GM19372 (cell line): ENCODE measurements around the gene OGDH.
A peak's percentile ranks its signal among the peaks of the same experiment; 100 is the strongest.
"Not testable (repeated sequence)": the region's sequence is repeated elsewhere in the genome, so short reads cannot be mapped to it uniquely, and the experiment has no call there.

Experiments
- ATAC-seq: cut with Tn5 transposase; IDR thresholded peaks from one replicate; pipeline ENCODE4 v1.9.1; 2021; ENCODE audit warnings: mild to moderate bottlenecking, low read depth, moderate library complexity; ENCODE audit not compliant: unreplicated experiment

Gene OGDH

DNA sequence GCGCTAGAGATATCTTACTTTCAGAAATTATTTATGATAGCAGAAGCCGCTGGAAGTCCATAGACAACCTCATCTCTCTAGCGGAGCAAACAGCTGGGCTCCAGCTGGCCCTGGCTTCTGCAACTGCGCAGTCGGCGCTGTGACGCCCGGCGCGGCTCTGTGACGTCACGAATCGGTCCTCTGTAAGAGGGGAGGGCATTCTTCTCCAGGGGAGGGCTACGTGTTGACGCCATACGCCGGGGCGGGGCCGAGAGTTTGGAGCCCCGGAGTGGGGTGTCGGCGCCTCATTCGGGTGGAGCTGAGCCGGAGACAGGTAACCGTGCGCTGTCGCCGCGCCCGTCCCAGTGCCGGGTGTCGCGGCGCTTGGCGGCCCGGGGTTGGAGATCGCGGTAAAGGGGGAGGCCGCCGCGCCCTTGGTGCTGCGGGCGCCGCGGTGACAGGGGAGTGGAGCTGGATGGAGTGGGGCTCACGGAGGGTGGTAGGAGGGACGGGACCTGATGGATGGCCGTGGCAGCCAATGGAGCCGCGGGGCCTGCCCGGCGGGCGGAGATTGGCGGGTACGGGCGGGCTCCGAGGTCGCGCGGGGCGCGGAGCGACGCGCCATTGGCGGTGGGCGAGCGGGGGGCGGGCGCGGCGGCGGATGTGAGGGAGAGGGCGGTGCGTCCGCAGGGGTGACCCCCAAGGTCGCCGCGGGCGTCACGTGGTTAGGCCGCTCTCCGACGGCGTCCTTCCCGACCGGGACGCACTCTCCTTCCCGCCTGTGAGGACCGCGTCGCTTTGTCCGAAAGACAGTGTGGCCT lies at the start of gene OGDH:
Gene OGDH, plus strand, starts transcription at position 287 of the 800 bp plus-strand sequence. CDS start 17,717 bp downstream, outside the sequence.
- ATAC-seq: peak; percentile 90

DNA sequence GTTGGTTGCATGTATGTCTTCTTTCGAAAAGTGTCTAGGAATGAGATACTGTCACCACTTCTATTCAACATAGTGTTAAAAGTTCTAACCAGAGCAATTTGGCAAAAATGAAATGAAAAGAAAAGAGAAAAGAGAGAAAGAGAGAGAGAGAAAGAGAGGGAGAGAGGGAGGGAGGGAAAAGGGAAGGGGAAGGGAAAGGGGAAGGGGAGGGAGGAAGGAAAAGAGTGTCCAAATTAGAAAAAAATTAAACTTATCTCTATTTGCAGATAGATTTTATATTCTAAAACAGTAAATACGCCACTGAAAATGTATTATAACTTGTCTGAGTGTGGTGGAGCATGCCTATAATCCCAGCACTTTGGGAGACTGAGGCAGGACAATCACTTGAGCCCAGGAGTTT lies 48.9 kb upstream of the OGDH start:
- ATAC-seq: no peak

DNA sequence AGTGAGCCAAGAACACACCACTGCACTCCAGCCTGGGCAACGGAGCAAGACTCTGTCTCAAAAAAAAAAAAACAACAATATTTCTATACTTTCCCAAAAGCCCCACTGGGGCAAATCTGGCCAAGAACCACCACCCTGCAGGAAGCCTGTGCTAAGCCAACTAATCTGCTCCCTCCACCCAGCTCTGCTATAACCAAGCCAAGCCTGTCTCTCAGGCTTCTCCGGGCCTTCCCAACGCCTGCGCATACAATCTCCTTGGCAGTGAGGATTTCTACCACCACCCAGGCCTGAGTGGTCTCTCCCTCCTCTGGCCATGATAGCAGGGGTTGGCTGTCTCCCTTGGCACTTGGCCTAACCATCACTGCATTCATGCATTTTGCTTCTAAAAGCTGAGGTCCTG lies 46.9 kb upstream of the OGDH start:
- no peak for ATAC-seq

DNA sequence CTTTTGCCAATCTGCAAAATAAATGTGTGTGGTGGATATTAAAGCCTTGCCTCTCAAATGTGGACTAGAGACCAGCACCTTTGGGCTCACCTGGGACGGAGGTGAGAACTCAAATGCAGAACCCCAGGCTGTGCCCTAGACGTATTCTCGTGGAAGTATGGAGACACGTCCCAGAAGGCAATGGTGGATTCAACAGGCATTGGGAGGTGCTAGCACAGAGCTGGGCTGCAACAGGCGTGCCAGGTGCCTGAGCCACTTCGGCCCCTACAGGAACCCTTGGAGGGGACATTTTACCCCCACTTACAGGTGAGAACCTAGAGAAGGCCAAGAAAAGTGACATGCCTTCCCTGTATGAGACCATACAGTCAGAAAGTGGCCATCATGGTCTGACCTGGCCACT lies 44.9 kb upstream of the OGDH start:
- no peak for ATAC-seq

DNA sequence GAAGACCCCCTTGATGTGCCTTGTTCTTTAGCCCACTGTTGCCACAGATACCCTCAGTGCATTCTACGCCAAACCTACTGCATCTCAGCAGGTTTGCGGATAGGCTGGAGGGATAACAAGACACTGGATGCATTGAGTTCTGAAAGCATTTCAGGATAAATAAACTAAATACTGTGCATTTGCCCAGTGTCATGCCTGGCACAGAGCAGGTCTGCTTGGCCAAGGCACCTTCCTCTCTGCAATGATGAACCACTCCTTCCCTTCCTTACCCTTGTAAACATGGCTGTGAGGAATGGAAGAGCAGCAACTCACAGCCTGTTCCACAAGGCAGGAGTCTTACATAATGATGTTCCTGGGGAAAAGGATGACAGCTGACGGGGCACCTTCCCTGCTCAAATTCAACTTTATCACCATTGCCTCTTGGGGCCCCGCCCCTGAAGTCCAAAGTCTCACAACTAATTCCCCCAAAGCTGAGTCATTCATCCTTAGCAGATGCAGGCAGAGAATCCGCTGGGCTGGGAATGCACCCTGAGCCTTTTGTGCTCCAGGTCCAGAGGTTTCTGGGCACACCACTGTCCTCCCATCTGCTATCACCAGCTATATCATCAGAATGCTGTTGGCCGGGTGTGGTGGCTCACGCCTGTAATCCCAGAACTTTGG lies 44.3 kb upstream of the OGDH start:
- ATAC-seq: no peak

DNA sequence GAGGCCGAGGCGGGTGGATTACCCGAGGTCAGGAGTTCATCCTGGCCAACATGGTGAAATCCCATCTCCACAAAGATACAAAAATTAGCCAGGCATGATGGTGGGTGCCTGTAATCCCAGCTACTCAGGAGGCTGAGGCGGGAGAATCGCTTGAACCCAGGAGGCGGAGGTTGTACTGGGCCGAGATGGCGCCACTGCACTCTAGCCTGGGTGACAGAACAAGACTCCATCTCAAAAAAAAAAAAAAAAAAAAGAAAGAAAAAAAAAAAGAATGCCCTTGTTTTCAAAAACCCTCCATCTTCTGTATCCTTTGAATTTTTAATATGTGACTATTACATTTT lies 43.8 kb upstream of the OGDH start:
- ATAC-seq: not testable (repeated sequence)

DNA sequence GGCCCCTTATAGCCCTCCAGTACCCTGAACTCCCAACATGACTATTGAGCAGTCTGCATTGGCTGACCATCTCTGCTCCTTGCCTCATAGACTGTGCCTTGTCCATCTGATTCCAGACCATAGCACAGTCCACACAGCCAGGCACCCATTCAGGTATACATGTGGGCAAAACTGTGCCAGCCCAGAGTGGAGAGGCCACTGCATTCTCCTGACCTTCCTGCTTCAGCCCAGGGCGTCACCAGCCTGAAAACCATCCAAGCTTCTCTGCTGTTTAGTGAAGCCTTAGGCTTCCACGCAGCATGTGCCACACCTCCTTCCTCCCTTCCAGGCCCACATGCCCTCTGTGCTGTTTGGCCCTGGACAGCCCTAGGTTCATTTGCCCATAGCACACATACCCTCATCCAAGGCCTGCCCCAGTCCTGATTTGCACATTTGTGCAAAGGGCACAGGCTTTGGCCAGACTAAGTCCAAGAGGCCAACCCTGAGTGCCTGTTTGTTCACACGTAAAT lies 43.2 kb upstream of the OGDH start:
- ATAC-seq: no peak

DNA sequence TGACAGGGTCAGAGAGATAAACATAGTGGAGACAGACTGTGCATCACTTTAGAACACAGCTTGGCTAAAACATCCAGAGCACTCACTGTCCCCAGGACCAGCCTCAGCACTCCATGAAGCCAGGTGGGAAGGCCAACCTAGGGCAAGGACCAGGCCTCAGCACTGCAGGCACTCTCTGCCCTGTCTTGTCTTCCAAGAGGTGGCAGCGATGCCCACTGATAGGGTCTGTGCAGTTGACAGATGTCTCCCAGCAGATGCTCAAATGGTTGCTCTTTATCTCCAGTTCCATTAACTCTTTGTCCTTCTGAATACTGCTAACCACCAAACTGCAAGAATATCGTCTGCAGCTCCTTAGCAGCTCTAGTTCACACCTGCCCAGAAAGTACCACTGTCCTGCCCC lies 41.8 kb upstream of the OGDH start:
- no peak for ATAC-seq

DNA sequence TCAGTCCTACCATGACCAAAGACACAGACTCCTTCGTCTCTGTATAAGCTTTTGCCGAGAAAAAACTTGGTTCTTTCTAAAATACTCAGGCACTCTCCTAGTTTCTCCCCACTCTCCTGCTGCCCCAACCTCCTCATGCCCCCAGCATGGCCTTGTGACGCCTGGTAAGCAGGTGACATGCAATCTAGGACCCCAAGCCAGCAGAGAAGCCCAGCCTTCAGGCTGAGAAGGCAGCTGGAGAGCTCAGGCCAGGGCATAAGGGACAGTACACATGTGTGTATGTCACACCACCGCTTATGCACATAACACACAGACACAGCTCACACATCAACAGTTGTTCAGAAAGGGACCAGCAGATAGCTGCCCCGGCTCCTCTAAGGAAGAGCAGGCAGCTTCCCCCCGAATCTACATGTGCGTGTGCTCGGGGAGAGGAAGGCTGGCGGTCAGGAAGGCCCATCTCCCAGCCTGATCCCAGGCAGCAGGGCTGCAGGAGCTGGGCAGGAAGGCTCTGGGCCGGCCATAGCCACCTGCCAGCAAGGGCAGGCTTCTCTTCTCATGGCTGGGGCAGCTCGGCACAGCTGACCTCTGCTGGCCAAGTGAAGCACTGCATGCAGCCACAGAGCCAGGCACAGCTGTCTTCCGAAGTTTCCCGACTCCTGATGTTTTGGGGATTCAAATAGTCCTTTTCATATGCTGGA lies 41.2 kb upstream of the OGDH start:
- ATAC-seq: peak; percentile 65

DNA sequence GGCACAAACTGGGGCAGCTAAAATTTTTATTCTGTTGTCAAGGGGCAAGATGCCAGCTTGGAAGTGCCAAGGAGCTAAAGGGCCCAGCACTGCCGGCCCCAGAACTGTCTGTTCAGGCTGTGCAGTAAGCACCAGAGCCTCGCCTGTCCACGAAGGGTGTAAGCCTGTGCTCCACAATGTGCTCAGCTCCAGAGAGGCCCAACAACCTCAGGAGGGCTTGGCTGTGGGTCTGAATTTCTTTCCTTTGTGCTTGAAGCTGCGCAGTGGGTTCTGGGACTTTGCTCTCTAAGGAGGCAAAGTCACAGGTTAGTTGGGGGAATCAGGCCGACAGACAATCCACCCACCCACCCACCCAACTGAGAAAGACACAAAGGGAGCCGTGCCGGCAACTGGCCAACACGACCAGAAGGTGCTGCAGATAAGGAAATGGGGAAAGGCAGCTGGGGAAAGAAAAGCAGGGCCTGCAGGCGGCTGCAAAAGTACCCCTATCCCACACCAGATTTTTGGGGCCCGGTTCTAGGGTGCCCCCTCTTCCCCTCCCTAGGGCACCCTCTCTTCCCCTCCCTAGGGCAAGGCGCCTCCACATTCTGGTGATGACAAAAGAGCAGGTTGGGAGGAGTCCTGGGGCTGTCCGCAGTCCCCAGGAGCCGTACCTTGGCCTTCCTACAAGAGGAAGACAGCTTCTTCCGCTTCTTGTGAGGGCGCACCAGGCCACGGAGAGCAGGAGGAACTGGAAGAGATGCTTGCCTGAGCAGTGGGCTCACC lies 40.5 kb upstream of the OGDH start:
- peak; percentile 34 for ATAC-seq

DNA sequence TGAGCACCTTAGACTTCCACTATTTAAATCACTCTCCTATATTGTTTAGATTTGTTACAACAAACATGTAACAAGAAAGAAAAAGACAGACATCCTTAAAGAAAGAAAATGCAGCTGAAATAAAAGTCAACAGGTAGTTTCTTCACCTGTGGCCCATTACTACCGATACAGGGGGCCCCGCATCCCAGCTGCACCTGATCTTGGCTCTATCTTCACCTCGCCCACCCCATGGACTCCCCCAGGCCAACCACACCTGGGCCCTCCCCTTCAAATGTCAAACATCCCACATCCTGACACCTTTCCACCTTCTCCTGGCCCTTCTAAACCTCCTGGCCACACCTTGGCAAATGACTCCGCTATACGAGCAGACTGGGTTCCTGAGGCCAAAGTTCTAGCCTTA lies 39.7 kb upstream of the OGDH start:
- ATAC-seq: no peak

DNA sequence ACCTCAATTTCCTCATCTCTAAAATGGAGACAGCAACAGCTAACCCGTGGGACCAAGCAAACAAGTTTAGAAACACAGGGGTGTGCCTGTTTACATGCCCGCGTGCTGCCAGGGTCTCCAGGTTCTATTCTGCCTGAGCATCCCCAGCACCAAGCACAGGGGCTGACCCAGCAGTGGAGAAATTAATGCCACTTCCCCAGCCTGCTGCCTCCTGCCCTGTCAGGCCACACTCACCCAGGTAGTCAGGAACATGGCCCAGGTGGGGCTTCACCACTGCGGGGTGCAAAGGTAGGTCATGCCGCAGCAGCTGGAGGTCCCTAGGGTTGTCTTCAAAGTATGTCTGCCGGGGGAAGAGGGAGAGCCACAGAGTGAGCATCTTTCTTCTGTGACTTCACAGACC lies 38.5 kb upstream of the OGDH start:
- ATAC-seq: no peak

DNA sequence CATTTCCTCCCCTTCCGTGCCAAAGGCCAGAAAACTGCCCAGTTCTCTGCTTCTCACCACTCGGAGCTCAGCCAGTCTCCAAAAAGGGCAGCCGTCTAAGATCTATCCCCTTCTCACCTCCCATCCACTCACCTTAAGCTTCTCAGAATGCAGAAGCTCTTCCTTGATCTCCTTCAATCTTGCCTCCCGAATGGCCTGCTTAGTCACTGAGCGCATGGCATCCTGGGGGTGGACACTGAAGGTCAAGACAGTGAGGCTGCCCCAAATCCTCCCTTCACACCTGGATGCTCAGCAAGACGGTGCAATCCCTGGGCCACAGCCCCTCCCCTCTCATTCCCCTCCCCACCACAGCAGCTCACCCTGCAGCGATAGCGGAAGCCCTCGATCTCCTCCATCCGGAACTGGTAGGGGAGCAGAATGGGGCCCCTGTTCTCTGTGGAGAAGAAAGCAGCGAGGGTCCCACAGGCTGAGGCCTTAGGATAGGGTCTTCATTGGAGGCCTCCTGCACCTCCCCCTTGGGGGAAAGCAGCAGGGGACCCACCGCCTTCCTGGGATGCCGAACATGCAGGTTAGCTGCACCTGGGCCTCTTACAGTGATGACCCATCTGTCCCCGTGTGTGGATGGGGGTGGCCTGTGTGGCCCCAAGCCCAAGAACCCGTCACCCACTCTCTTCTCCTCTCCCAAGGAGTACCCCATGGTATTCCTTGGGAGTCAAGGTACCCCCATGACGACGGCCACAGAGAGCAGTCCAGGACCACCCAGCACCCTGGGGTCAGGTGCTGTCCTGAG lies 37.5 kb upstream of the OGDH start:
- no peak for ATAC-seq

DNA sequence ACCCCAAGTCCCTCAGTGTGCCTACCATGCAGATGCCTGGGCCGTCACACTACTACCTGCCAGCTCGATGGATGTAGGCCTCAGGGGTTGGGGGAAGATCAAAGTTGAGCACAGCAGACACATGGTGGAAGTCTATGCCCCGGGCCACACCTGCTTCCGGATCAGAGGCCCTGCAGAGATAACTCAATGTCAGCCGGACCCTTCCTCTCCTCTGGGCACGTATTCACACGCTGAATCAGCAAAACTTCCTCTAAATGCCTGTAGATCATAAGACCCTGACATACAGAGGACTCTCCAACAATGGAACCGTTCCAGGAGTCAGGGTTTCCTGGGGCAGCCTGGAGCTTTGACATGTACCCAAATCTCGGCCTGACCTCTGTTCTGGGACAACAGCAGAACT lies 36.5 kb upstream of the OGDH start:
- ATAC-seq: no peak

DNA sequence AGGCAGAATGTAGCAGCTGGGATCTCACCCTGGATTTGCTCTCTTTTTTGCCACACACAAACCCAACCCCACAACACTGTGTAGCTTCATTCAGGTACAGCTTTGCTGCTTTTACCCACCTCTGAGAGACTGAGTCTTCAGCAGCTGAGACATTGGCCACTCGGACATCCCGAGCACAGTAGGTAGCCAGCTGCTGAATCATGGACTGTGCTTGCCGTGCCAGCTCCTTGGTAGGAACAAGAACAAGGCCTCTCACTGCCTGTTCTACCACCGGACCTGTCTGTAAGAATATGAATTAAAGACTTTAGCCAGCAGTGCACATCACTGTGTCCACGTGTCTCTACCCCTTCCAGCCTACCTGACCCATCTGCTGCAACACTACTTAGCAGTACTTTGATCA lies 33.7 kb upstream of the OGDH start:
- no peak for ATAC-seq

DNA sequence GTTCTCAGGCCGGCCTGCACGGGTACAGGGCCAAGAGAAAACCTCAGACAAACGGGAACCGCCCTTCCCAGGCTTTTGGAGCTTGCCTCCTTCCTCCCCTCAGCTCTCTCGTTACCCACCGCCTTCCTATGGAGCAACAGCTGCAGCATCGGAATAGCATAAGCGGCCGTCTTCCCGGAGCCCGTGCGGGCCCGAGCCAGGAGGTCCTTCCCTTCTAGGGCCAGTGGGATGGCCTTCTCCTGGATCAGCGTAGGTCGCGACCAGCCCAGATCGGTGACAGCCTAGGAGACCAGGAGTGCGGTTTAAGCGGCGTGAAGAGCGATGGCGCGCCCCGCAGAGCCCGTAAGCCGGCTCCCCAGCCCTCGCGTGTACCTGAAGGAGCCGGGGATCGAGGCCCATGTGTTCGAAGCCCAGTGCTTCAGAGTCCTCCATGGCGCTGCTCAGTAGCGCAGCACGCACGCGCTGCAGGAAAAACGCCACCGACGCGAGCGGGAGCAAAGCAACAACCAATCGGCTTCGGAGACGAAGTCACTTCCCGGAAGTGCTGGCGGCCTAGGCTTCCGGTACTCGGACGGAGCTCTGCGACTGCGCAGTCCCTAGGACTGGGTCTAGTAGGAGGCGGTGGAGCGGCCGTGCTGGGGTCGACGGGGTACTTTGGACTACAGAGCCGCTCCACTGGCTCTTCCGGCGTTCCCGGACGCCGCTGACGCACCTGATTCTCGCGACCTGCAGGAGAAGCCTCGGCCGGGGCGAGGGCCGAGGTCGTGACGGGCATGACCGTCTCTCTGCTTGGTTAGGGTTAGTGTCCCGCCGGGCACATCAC lies 32.8 kb upstream of the OGDH start, which contains the start of gene DDX56:
Gene DDX56, minus strand, starts transcription at position 445 of the 823 bp plus-strand sequence. Its CDS starts 13 bp downstream, at position 432.
- peak; percentile 85 for ATAC-seq

DNA sequence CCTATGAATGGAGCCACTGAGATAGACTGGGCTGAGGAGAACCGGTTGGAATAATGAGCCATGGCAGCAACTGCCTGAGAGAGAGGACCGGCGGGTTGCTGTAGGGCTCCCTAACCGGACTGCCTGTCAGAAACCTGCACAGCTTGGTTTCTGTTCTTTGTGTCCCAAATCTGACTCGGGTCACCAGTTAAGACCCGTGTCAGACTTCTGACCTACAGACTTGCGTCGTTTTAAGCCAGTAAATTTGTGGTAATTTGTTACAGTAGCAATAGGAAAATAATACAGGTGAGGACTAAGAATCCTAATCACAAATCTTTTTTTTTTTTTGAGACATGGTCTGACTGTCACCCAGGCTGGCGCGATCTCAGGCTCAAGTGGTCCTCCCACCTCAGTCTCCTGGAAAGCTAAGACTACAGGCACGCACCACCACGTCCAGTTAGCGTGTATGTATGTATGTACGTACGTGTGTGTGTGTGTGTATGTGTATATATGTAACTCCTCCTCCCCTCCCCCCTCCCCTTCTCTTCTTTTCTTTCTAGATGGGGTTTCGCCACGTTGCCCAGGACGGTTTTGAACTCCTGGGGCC lies 32.0 kb upstream of the OGDH start:
- ATAC-seq: no peak

DNA sequence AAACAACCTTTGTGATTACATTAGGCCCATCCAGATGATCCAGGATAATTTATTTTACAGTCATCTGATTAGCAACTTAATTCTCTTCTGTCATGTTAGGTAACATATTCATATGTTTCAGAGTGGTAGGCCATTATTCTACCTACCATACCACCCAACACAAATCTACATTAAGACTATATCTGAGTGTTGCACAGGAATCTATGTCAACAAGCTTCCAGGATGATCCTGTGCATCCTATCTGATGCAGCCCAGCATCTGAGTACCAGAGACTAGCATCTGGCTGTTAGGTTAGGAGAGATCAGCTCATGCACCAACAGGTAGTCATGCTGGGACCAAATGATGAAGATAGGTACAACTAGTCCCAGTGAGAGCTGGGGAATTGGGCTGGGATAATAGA lies 31.4 kb upstream of the OGDH start:
- no peak for ATAC-seq

DNA sequence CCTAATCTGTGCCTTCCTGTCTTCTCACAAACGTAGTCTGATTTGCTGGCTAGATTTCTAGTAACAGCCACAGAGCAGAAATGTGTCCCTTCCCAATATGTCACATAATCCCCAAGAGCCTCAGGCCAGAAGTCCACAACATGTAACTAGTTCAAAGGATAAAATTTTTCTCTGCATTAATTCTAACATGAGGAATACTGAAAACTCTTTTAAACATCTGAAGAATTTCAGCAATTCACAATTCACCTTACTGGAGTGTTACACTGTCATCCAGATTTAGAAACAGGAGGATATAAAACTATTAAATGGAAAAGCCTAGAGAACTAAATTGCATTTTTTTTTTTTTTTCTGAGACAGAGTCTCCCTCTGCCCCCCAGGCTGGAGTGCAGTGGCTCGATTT lies 30.2 kb upstream of the OGDH start:
- ATAC-seq: no peak
